ENCODE data around the gene PXMP4.

The PXMP4 gene

DNA sequence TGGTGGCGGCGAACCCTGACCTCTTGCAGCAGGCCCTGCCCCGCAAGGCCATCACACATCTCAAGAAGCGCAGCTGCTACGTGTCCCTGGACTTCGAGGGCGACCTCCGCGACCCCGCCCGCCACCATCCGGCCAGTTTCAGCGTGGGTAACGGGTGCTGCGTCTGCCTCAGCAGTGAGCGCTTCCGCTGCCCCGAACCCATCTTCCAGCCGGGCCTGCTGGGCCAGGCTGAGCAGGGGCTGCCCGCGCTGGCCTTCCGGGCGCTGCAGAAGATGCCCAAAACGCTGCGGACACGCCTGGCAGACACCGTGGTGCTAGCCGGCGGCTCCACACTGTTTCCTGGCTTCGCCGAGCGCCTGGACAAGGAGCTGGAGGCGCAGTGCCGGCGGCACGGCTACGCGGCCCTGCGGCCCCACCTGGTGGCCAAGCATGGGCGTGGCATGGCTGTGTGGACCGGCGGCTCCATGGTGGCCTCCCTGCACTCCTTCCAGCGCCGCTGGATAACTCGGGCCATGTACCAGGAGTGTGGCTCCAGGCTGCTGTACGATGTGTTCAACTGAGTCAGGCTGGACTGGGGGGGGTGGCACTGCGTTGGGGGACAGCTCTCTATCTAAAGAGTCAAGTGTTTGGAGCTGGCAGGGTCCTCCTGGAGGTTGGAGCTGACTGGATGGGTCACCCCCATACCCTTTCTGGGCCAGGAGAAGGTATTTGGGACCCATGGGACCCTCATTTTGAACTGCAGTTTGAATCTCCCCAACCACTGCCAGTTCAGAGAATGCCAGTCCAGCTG, 52.2 kb downstream of the PXMP4 start:
- peak; percentile 81 to 83 for DNase-seq

DNA sequence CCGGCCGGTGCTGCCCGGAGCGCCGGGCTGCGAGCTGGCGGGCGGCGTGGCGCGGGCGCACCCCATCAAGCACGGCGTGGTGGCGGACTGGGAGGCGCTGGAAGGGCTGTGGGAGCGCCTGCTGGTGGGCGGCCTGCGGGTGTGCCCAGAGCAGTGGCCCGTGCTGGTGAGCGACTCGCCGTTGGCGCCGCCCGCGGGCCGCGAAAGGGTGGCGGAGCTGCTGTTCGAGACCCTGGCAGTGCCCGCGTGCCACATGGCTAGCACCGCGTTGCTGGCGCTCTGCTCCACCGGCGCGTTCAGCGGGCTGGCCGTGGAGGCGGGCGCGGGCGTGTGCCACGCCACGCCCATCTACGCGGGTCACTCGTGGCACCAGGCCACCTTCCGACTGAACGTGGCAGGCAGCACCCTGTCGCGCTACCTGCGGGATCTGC, 52.9 kb downstream of the PXMP4 start:
- DNase-seq, result peak; percentile 40 to 41

GRCh38 chr20:33666293-33667244, 53.5 kb downstream of the PXMP4 start, which contains the start of gene ACTL10:
TSS of gene ACTL10 (plus strand) at chr20:33666943. CDS start at chr20:33667498, 555 bp downstream.
- DNase-seq, result peak; percentile 88 to 92

DNA sequence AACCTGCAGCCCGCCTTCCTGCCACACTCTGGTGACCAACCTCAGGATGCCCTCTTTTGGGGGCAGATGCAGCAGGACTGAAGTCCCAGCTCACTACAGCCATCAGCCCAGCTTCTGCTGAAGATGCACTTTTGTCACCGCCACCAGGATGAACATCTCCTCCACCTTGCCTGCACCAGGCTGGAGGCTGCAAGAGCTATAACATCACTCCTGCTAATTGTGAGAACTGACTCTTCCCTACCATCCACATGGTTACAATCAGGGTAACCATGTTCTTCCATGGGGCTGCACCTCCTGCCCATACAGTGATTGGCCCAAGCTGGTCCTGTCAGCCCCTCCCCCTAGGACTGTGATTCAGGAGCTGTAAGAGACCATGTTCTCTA, 55.4 kb downstream of the PXMP4 start:
- DNase-seq, result no peak

DNA sequence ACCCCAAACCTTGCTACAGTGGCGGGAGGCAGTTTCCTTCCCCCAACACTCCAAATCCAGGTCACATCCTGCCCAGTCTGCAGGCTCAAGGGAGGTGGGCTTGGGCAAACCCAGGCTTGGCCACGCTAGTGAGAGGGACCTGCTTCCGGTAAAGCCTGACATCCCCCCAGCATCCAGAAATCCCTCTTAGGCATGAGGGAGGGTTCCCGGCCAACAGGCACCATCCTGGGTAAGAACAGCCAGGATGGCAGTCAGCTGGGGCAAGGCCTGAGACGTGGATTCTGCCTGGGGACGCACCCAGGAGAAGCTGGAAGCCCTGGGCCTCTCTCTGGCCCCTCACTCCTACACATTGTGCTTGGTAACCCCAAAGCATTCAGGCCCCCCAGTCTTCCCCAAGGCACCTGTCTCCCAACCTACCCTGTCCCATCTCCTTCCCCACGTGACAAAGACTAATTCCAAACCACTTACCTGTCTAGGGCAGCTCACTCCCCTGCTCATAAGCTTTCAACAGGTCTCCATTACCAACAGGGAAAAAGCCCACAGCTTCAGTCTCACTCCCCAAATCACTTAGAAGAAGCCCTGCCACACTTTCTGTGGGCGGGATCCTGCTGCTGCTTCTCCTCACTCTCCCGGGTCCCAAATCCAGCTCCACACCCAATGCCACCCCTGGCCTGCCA, 55.9 kb downstream of the PXMP4 start:
- no peak for DNase-seq

DNA sequence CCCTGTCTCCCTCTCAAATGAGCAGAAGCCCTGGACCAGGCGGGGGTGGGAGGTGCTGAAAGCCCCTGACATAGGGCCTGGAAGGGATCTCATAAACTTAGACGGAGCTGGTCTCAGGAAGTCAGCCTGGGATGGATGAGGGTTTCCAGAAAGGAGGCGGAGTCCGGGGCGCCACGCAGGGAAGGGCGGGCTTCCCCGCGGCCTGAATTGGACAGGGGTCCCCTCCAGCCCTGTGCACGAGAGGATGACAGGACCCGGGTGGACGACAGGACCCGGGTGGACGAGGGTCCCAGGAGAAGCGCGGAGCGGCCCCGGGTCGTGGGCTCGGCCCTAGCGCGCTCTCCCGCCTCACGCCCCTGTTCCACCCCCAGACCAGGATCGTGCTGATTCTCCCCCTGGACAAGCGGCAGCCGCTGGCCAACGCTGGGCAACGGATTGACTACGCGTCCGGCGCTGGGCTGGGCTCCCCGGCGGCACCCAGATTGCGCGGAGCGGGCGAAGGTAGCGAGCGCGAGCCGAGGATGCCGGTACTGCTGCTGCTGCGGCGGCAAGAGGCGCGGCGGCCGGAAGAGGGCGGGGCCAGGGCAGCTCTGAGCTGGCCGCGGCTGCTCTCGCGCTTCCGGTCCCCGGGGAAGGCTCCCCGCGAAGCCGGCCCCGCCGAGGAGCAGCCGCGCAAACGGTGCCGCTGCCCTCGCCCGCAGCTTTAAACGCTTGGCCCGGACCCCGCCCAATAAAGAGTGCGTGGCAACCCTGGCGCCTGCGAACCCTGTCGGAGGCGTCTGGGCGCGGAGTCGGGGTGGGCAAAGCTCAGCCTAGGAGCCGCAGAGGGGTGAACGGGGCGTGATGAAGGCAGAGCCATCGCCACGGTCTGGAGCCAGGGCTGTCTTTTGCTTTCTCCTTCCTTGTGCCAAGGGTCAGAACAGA, 56.7 kb downstream of the PXMP4 start:
- peak; percentile 85 to 86 for DNase-seq

DNA sequence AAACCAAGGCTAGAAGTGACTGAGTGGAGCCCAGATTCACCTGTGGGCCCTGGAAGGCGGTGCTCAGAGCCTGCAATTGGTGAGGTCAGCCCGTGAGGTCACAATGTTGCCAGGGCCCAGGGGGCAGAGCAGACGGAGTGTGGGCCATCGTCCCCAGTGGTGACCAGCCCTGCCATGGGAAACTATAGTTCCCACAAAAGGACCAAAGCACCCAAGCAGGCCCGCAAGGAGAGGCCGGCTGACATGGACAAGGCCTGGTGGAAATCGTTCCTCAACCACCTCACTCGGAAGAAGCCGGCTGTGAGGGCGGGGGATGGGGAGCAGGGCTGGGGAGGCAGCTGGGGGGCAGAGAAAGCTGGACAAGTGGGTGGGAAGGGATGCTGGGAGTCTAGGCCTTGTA, 57.9 kb downstream of the PXMP4 start, which contains the start of gene C20orf144:
Gene C20orf144, plus strand, starts transcription at position 156 of the 400 bp plus-strand sequence. Its CDS starts 19 bp downstream, at position 175.
- DNase-seq, result no peak

DNA sequence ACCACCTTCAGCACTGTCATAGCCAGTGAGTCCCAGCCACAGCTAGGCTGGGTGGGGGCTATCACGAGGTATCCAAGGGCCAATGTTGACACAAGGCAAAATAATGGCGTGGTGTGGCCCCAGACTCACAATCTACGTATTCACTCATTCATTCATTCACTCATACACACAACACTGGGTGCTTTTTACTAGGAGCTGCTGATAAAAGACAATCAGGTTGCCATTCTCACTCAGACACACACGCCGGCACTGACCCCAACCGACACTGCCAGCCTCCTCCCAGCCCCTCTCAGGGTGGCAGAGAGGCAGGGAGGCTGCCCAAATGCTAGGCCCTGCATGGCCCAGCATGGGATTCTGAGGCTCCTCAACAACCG, 59.4 kb downstream of the PXMP4 start:
- DNase-seq, result no peak

- DNase-seq, result no peak
These were observed 60.0 kb downstream of the PXMP4 start for GRCh38 chr20:33660035-33660684.

- no peak for DNase-seq
These were observed 60.6 kb downstream of the PXMP4 start for GRCh38 chr20:33659341-33660034.

DNA sequence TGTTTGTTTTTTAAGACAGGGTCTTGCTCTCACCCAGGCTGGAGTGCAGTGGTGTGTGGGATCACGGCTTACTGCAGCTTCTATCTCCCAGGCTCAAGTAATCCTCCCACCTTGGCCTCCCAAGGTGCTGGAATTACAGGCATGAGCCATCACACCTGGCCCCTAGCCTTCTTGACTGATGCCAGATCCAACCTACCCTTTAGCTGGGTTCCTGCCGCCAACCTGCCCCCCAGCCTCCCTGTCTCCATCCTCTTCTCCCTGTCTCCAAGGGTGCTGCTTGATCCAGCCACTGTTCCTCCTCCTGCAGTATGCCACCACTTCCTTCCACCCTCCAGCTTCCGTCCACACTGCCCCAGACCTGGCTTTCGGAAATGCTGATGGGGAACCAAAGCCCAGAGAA, 61.2 kb downstream of the PXMP4 start:
- DNase-seq, result no peak

- no peak for DNase-seq
These were observed 61.6 kb downstream of the PXMP4 start for GRCh38 chr20:33658510-33658909.

GRCh38 chr20:33657704-33658095, 62.4 kb downstream of the PXMP4 start:
- DNase-seq, result no peak

DNA sequence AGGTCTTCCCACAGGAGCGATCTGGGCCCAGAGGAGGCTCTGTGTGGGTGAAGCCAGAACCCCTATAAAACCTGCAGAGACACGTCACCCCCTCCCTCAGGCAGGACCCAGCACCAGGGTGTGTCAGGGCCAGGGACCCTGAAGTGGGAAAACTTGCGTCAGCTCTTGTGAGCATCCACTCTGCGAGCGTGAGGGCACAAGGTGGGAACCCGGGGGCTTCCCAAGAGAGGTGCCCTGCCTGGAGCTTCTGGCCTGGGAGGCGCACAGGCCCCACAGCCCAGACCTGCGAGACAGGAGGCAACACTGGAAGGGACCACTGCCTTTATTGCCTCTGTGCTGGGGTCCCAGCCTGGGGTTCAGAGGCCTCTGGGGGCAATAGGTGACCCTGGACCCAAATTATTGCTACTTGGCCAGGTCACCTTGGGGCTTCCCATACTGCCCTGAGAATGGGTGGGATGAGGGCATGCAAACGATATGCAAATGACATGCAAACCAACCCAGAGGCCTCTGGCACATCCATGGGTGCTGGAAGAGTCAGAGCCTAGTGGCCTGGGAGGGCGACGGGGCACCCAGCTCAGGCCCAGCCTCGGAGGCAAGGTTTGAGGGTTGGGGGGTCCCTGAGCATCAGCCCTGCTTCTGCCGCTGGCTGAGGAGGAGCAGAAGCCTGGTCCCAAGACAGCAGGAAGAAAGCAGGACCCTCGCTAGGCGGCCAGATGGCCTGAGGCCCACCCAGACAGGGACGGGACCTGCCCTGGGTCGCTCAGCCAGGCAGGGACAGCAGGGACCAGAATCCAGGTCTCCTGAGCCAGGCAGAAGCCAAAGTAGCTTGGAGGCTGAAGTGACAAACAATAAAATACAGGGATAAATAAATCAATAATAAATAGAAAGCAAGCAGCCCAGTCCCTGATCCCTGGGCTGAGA, 63.1 kb downstream of the PXMP4 start:
- DNase-seq, result no peak

DNA sequence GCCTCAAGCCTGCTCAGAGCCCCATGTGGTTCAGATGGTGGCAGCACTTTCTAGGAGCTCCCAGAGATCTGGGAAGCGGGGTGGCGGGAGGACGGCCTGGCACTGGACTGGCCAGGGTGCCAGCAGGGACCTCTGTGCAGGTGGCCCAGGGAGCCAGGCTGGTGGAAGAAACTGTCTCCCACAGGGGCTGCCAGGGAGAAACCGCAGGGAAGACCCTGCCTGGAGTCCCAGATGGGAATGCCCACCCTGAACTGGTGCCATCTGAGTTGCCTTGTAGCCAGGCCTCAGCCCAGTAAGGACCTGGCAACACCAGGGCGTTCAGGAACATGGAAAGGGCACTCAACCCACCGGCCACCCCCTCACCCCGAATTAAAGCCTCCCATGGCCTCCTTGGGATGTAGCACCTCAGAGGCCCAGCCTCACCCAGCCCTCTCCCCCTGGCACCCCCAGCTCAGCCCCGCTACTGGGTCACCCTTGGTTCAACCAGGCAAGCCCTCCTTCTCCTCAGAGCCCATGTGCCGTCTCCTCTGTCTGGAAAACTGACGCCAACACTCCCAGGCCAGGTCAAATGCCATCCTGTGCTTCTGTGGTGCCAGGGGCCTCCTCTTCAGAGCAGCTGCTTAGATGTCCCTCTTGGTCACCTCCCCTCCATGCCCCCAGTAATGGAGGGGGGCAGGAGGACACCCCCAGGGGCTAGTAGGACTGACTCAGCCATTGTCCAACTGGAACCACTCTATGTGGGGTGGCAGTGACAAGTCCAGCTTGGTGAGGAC, 63.9 kb downstream of the PXMP4 start:
- DNase-seq, result no peak

DNA sequence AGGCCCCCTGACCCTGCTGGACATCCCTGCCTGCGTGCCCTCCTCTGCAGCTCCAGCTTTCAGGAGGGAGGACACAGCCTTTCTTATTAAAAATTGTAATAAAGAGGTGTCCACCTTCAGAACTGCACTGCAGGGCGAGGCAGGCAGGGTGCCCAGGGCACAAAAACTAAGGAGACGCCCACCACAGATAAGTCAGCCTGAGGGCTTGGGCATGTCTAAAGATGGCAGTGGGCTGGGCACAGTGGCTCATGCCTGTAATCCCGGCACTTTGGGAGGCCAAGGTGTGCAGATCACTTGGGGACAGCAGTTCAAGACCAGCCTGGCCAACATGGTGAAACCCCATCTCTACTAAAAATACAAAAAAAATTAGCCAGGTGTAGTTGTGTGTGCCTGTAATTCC, 64.9 kb downstream of the PXMP4 start:
- no peak for DNase-seq

- no peak for DNase-seq
These were observed 65.4 kb downstream of the PXMP4 start for GRCh38 chr20:33654680-33655161.

GRCh38 chr20:33653900-33654596, 66.1 kb downstream of the PXMP4 start:
- DNase-seq, result no peak
